GM12878 (cell line): ENCODE results near the gene DENND2C.

Experiments used
- BACH1 ChIP-seq: fragments of 450-650 bp; IDR thresholded peaks from 2 replicates; pipeline ENCODE4 v1.6.1; 2017; ENCODE audit warnings: mild to moderate bottlenecking, borderline replicate concordance
- CBX3 ChIP-seq: fragments of 200-600 bp; sonication (generic); IDR thresholded peaks from 2 replicates; pipeline ENCODE4 v1.6.1; 2016; ENCODE audit warnings: low read depth, borderline replicate concordance
- HDAC2 ChIP-seq: fragments of 200-600 bp; sonication (generic); IDR thresholded peaks from 2 replicates; pipeline ENCODE4 v1.6.1; 2017
- RAD21 ChIP-seq: IDR thresholded peaks from 2 replicates; pipeline ENCODE4 v1.6.1; 2011; ENCODE audit warnings: mild to moderate bottlenecking, low read depth, low read length, moderate library complexity; ENCODE audit not compliant: insufficient read depth
- RUNX3 ChIP-seq: IDR thresholded peaks from 2 replicates; pipeline ENCODE4 v1.6.1; 2012; ENCODE audit warnings: low read length, inconsistent platforms
- TARDBP ChIP-seq: IDR thresholded peaks from 2 replicates; pipeline ENCODE4 v1.6.1; 2016; ENCODE audit warnings: borderline replicate concordance
- TCF12 ChIP-seq: IDR thresholded peaks from 2 replicates; pipeline ENCODE4 v1.6.1; 2011; ENCODE audit warnings: low read depth, mild to moderate bottlenecking, low read length

- TF ChIP-seq HDAC2 (no peak), TCF12 (no peak), RAD21 (no peak), TARDBP (no peak), BACH1 (no peak), RUNX3 (no peak), CBX3 (no peak)
These were observed 60.8 kb downstream of the DENND2C start for GRCh38 chr1:114609026-114609425.
